NCI-H526 (cell line): Measurements from ENCODE around the gene ZNF792.
"Not testable (repeated sequence)": the region's sequence is repeated elsewhere in the genome, so short reads cannot be mapped to it uniquely, and the experiment has no call there.

Experiments
- DNase-seq, 2 experiments: peaks; one replicate each; lab custom pipeline; 2025; lab: John Stamatoyannopoulos, UW

The ZNF792 gene

GRCh38 chr19:34963573-34964406 is at the start of gene ZNF792:
TSS of gene ZNF792 (minus strand) at chr19:34964229. CDS start at chr19:34963662, 567 bp downstream.
- DNase-seq, result peak; percentile 63 to 92

GRCh38 chr19:35013041-35013819 is 49.2 kb upstream of the ZNF792 start:
- DNase-seq, result peak in 1 of 2 experiments; percentile 74

- no peak for DNase-seq
Observed at GRCh38 chr19:35011737-35012682, 48.0 kb upstream of the ZNF792 start.

GRCh38 chr19:35011091-35011689 is 47.2 kb upstream of the ZNF792 start:
- no peak for DNase-seq

GRCh38 chr19:35009424-35010415 is 45.7 kb upstream of the ZNF792 start:
- no peak for DNase-seq

GRCh38 chr19:35008891-35009341 is 44.9 kb upstream of the ZNF792 start:
- no peak for DNase-seq

GRCh38 chr19:35007427-35007826 is 43.4 kb upstream of the ZNF792 start:
- not testable (repeated sequence) for DNase-seq

- DNase-seq, result no peak
Observed at GRCh38 chr19:35006999-35007365, 43.0 kb upstream of the ZNF792 start.

- no peak for DNase-seq
Observed at GRCh38 chr19:35006342-35006998, 42.4 kb upstream of the ZNF792 start.

- DNase-seq, result not testable (repeated sequence)
Observed at GRCh38 chr19:35006007-35006341, 41.9 kb upstream of the ZNF792 start.

- DNase-seq, result no peak
Observed at GRCh38 chr19:35005256-35005977, 41.4 kb upstream of the ZNF792 start.

GRCh38 chr19:35004517-35005255 is 40.7 kb upstream of the ZNF792 start:
- no peak for DNase-seq

- no peak for DNase-seq
Observed at GRCh38 chr19:35002037-35002535, 38.1 kb upstream of the ZNF792 start.

GRCh38 chr19:35000647-35001501 is 36.8 kb upstream of the ZNF792 start:
- peak; percentile 60 to 78 for DNase-seq

GRCh38 chr19:35000338-35000646 is 36.3 kb upstream of the ZNF792 start:
- no peak for DNase-seq

GRCh38 chr19:34999498-35000337 is 35.7 kb upstream of the ZNF792 start, which contains the start of gene GRAMD1A:
TSS of gene GRAMD1A (plus strand) at chr19:35000323. CDS start at chr19:35000479, 156 bp downstream.
- DNase-seq, result peak; percentile 81 to 93
